Ectodermal cell (in vitro differentiated cells): ENCODE data around the gene OR2AG1. TPM values are rescaled to one million over a fixed set of nuclear protein-coding genes. Genes with fewer than 3 reads are reported as not detected.

ENCODE experiments used
- H3K27ac ChIP-seq: 2 replicates; pipeline ENCODE4 v1.7.0; 2013; ENCODE audit warnings: mild to moderate bottlenecking, low read depth, low read length; ENCODE audit not compliant: insufficient read depth, poor library complexity, severe bottlenecking
- H3K27me3 ChIP-seq: 2 replicates; pipeline ENCODE4 v1.7.0; 2013; ENCODE audit warnings: mild to moderate bottlenecking, low read length; ENCODE audit not compliant: insufficient read depth, control insufficient read depth, poor library complexity, severe bottlenecking
- H3K36me3 ChIP-seq: one replicate; pipeline ENCODE4 v1.7.0; 2013; ENCODE audit warnings: low read length; ENCODE audit not compliant: control insufficient read depth, insufficient read depth
- H3K4me1 ChIP-seq: one replicate; pipeline ENCODE4 v1.7.0; 2013; ENCODE audit warnings: low read length; ENCODE audit not compliant: control insufficient read depth, insufficient read depth
- H3K4me3 ChIP-seq: 2 replicates; pipeline ENCODE4 v1.7.0; 2013; ENCODE audit warnings: low read depth, low read length, control low read depth; ENCODE audit not compliant: insufficient read depth
- H3K9me3 ChIP-seq: 2 replicates; pipeline ENCODE4 v1.7.0; 2013; ENCODE audit warnings: mild to moderate bottlenecking, low read length, moderate library complexity; ENCODE audit not compliant: control insufficient read depth
- WGBS, 2 experiments: methylation state at CpG; one replicate each; pipeline ENCODE4 v1.1.7; 2013; ENCODE audit warnings: missing lambda C conversion rate in 2 of 2; 5-methylcytosine and 5-hydroxymethylcytosine counted together
- polyA plus RNA-seq, 4 experiments: library from polyadenylated mRNA; stranded (reverse); fragments of 50-300 nt; gene quantifications; one replicate each; pipeline ENCODE4 v1.2.3, GENCODE V29; 2013

The OR2AG1 gene
- polyA plus RNA-seq (2013, experiment 1 of 4), result not detected
- not detected for polyA plus RNA-seq (2013, experiment 2 of 4)
- polyA plus RNA-seq (2013, experiment 3 of 4), result not detected
- polyA plus RNA-seq (2013, experiment 4 of 4), result not detected

GRCh38 chr11:6782720-6783119, at the start of gene OR2AG1:
OR2AG1 (plus strand) TSS chr11:6783020; CDS start chr11:6785038, 2,018 bp downstream.
- Histone ChIP-seq H3K9me3 (no peaks in the 10 kb centered on the region), H3K36me3 (no peaks in the 10 kb centered on the region), H3K4me3 (no peak within 1 kb of the TSS), H3K27me3 (no peaks in the 10 kb centered on the region), H3K27ac (no peak within 1 kb of the TSS), H3K4me1 (no peaks in the 10 kb centered on the region)
- WGBS, 2 experiments, result 67 to 72% methylated on average over 2 of the region's 2 CpGs

GRCh38 chr11:6733326-6734275, 49.2 kb upstream of the OR2AG1 start:
- no peak overlapping the region for H3K27ac ChIP-seq
- H3K36me3 ChIP-seq, result no peaks in the 10 kb centered on the region
- no peak overlapping the region for H3K4me3 ChIP-seq
- no peaks in the 10 kb centered on the region for H3K9me3 ChIP-seq
- 88 to 89% methylated on average over 2 of the region's 3 CpGs for WGBS, 2 experiments
- H3K4me1 ChIP-seq, result no peaks in the 10 kb centered on the region
- no peaks in the 10 kb centered on the region for H3K27me3 ChIP-seq

- H3K36me3 ChIP-seq, result no peaks in the 10 kb centered on the region
- H3K27me3 ChIP-seq, result no peaks in the 10 kb centered on the region
- no peak overlapping the region for H3K4me3 ChIP-seq
- H3K4me1 ChIP-seq, result no peaks in the 10 kb centered on the region
- WGBS, 2 experiments, result 79 to 92% methylated on average over 3 of the region's 3 CpGs
- H3K27ac ChIP-seq, result no peak overlapping the region
- H3K9me3 ChIP-seq, result no peaks in the 10 kb centered on the region
Observed at GRCh38 chr11:6734616-6735015, 48.2 kb upstream of the OR2AG1 start.

- 89 to 95% methylated on average over 2 to 3 of the region's 3 CpGs for WGBS, 2 experiments
- Histone ChIP-seq H3K9me3 (no peaks in the 10 kb centered on the region), H3K27me3 (no peaks in the 10 kb centered on the region)
Observed at GRCh38 chr11:6735306-6735705, 47.5 kb upstream of the OR2AG1 start.

GRCh38 chr11:6736495-6737121, 46.2 kb upstream of the OR2AG1 start:
- Histone ChIP-seq H3K9me3 (no peaks in the 10 kb centered on the region), H3K27ac (no peak overlapping the region), H3K27me3 (no peaks in the 10 kb centered on the region), H3K4me1 (no peaks in the 10 kb centered on the region), H3K36me3 (no peaks in the 10 kb centered on the region), H3K4me3 (no peak overlapping the region)
- WGBS, 2 experiments, result 86 to 87% methylated on average over 3 of the region's 3 CpGs

More at GRCh38 chr11:6735306-6735705, 47.5 kb upstream of the OR2AG1 start:
- no peaks in the 10 kb centered on the region for H3K4me1 ChIP-seq
- no peak overlapping the region for H3K27ac ChIP-seq
- H3K4me3 ChIP-seq, result no peak overlapping the region
- H3K36me3 ChIP-seq, result no peaks in the 10 kb centered on the region

GRCh38 chr11:6737872-6738466, 44.9 kb upstream of the OR2AG1 start:
- Histone ChIP-seq H3K27ac (no peak overlapping the region), H3K4me1 (no peaks in the 10 kb centered on the region), H3K9me3 (no peaks in the 10 kb centered on the region), H3K36me3 (no peaks in the 10 kb centered on the region), H3K4me3 (no peak overlapping the region), H3K27me3 (no peaks in the 10 kb centered on the region)
- WGBS, 2 experiments, result 44 to 59% methylated on average over 2 of the region's 2 CpGs

GRCh38 chr11:6738590-6738989, 44.2 kb upstream of the OR2AG1 start:
- Histone ChIP-seq H3K4me1 (no peaks in the 10 kb centered on the region), H3K9me3 (no peaks in the 10 kb centered on the region), H3K36me3 (no peaks in the 10 kb centered on the region), H3K27ac (no peak overlapping the region), H3K4me3 (no peak overlapping the region), H3K27me3 (no peaks in the 10 kb centered on the region)
- WGBS, 2 experiments, result 83 to 100% methylated on average over 1 of the region's 1 CpG

GRCh38 chr11:6742260-6742659, 40.6 kb upstream of the OR2AG1 start:
- WGBS, 2 experiments, result 78 to 81% methylated on average over 7 of the region's 7 CpGs
- Histone ChIP-seq H3K4me1 (no peaks in the 10 kb centered on the region), H3K9me3 (no peaks in the 10 kb centered on the region), H3K36me3 (no peaks in the 10 kb centered on the region), H3K27me3 (no peaks in the 10 kb centered on the region), H3K27ac (no peak overlapping the region), H3K4me3 (no peak overlapping the region)

GRCh38 chr11:6745018-6745417, 37.8 kb upstream of the OR2AG1 start:
- WGBS, 2 experiments, result 91 to 92% methylated on average over 4 of the region's 4 CpGs
- Histone ChIP-seq H3K36me3 (no peaks in the 10 kb centered on the region), H3K4me1 (no peaks in the 10 kb centered on the region), H3K9me3 (no peaks in the 10 kb centered on the region), H3K4me3 (no peak overlapping the region), H3K27ac (no peak overlapping the region), H3K27me3 (no peaks in the 10 kb centered on the region)
